Central memory CD4-positive, alpha-beta T cell (primary cell): ENCODE results near the gene LUC7L3.
"Not testable (repeated sequence)": the region's sequence is repeated elsewhere in the genome, so short reads cannot be mapped to it uniquely, and the experiment has no call there.

Source experiments
- DNase-seq: peaks from one replicate; pipeline ENCODE4 v3.0.0; 2022
- total RNA-seq, 3 experiments: gene quantifications; one replicate each; lab custom pipeline; 2026; lab: John Stamatoyannopoulos, UW

The LUC7L3 gene
- total RNA-seq: 163 to 404 (median 376) reads per million in 3 experiments

GRCh38 chr17:50719144-50719923 is at the start of gene LUC7L3:
LUC7L3 (plus strand) TSS chr17:50719603; CDS start chr17:50719733, 130 bp downstream.
- peak; percentile 94 for DNase-seq

- no peak for DNase-seq
Measured at GRCh38 chr17:50672071-50672470, 47.3 kb upstream of the LUC7L3 start.

GRCh38 chr17:50672831-50673551 is 46.4 kb upstream of the LUC7L3 start:
- no peak for DNase-seq

- DNase-seq: no peak
Measured at GRCh38 chr17:50675190-50675589, 44.2 kb upstream of the LUC7L3 start.

- DNase-seq: no peak
Measured at GRCh38 chr17:50675627-50676026, 43.8 kb upstream of the LUC7L3 start.

GRCh38 chr17:50676065-50676975 is 43.1 kb upstream of the LUC7L3 start:
- no peak for DNase-seq

- DNase-seq: no peak
Measured at GRCh38 chr17:50677851-50678375, 41.5 kb upstream of the LUC7L3 start.

- no peak for DNase-seq
Measured at GRCh38 chr17:50679008-50679544, 40.3 kb upstream of the LUC7L3 start.

GRCh38 chr17:50680126-50680525 is 39.3 kb upstream of the LUC7L3 start:
- no peak for DNase-seq

GRCh38 chr17:50680543-50681262 is 38.7 kb upstream of the LUC7L3 start:
- not testable (repeated sequence) for DNase-seq

GRCh38 chr17:50681263-50682200 is 37.9 kb upstream of the LUC7L3 start:
- no peak for DNase-seq

GRCh38 chr17:50682441-50682840 is 37.0 kb upstream of the LUC7L3 start:
- no peak for DNase-seq

- no peak for DNase-seq
Measured at GRCh38 chr17:50682938-50683337, 36.5 kb upstream of the LUC7L3 start.

GRCh38 chr17:50683434-50684287 is 35.7 kb upstream of the LUC7L3 start:
- no peak for DNase-seq

- DNase-seq: no peak
Measured at GRCh38 chr17:50684288-50684611, 35.2 kb upstream of the LUC7L3 start.

- DNase-seq: no peak
Measured at GRCh38 chr17:50684612-50685333, 34.6 kb upstream of the LUC7L3 start.

- DNase-seq: no peak
Measured at GRCh38 chr17:50685334-50685665, 34.1 kb upstream of the LUC7L3 start.

- DNase-seq: no peak
Measured at GRCh38 chr17:50685691-50686493, 33.5 kb upstream of the LUC7L3 start.
